Kidney (tissue), 2 donors: Measurements from ENCODE around the gene RND2. TPM values are rescaled to one million over a fixed set of nuclear protein-coding genes. Genes with fewer than 3 reads are reported as not detected.

Source experiments
- polyA plus RNA-seq: library from polyadenylated mRNA; stranded (reverse); fragments of 350-450 nt; fragmentation: Illumina TruSeq; extraction: RNeasy Lipid Tissue Mini Kit (QIAGEN cat#74804); gene quantifications from one replicate; pipeline ENCODE4 v1.2.3, GENCODE V29; 2014; ENCODE audit warnings: low read depth, low replicate concordance; ENCODE audit not compliant: insufficient read depth
- total RNA-seq: library from RNA; stranded (reverse); fragmentation: NEBNext Ultra II Directional; extraction: Animal tissue kit (Norgen Biotek cat#: 25700); gene quantifications from one replicate; pipeline ENCODE4 v1.2.1, GENCODE V29; 2021
- donor health status: DM: yes; HTN: yes; CAD: no.

Gene RND2
- total and polyA plus RNA-seq, 2 donors from 2014 or later = 0.63 to 2.3 TPM

Other genes starting within 250 kb of the RND2 start
- gene WNK4, start 244.6 kb upstream of the RND2 start, total RNA-seq = 14.9 TPM
- 26.4 TPM for gene WNK4, start 244.6 kb upstream of the RND2 start, polyA plus RNA-seq
- gene COA3, start 226.5 kb upstream of the RND2 start, total RNA-seq = 144 TPM
- gene COA3, start 226.5 kb upstream of the RND2 start, polyA plus RNA-seq = 656 TPM
- 0.60 TPM for gene CNTD1, start 226.4 kb upstream of the RND2 start, total RNA-seq
- gene CNTD1, start 226.4 kb upstream of the RND2 start, polyA plus RNA-seq = 0.95 TPM
- gene BECN1, start 200.9 kb upstream of the RND2 start, total RNA-seq = 95.1 TPM
- gene BECN1, start 200.9 kb upstream of the RND2 start, polyA plus RNA-seq = 65.9 TPM
- 115 TPM for gene PSME3, start 191.8 kb upstream of the RND2 start, total RNA-seq
- gene PSME3, start 191.8 kb upstream of the RND2 start, polyA plus RNA-seq = 60.3 TPM
- gene AOC2, start 180.7 kb upstream of the RND2 start, total RNA-seq = 1.2 TPM
- gene AOC2, start 180.7 kb upstream of the RND2 start, polyA plus RNA-seq = 0.58 TPM
- 40.6 TPM for gene AOC3, start 174.0 kb upstream of the RND2 start, total RNA-seq
- gene AOC3, start 174.0 kb upstream of the RND2 start, polyA plus RNA-seq = 15.1 TPM
- gene G6PC1, start 124.4 kb upstream of the RND2 start, total RNA-seq = 0.16 TPM
- gene G6PC1, start 124.4 kb upstream of the RND2 start, polyA plus RNA-seq = 10.5 TPM
- gene AARSD1, start 60.8 kb upstream of the RND2 start, total RNA-seq = 35.8 TPM
- 45.6 TPM for gene AARSD1, start 60.8 kb upstream of the RND2 start, polyA plus RNA-seq
- 0.85 TPM for gene PTGES3L, start 45.2 kb upstream of the RND2 start, total RNA-seq
- gene PTGES3L, start 45.2 kb upstream of the RND2 start, polyA plus RNA-seq = 1.2 TPM
- gene RUNDC1, start 44.7 kb upstream of the RND2 start, total RNA-seq = 19.5 TPM
- 10.1 TPM for gene RUNDC1, start 44.7 kb upstream of the RND2 start, polyA plus RNA-seq
- gene RPL27, start 26.8 kb upstream of the RND2 start, total RNA-seq = 759 TPM
- gene RPL27, start 26.8 kb upstream of the RND2 start, polyA plus RNA-seq = 1,823 TPM
- 41.4 TPM for gene IFI35, start 18.4 kb upstream of the RND2 start, total RNA-seq
- 58.6 TPM for gene IFI35, start 18.4 kb upstream of the RND2 start, polyA plus RNA-seq
- 133 TPM for gene VAT1, start 2.8 kb upstream of the RND2 start, total RNA-seq
- gene VAT1, start 2.8 kb upstream of the RND2 start, polyA plus RNA-seq = 119 TPM
- gene BRCA1, start 100.1 kb downstream of the RND2 start, total RNA-seq = 5.1 TPM
- gene BRCA1, start 100.1 kb downstream of the RND2 start, polyA plus RNA-seq = 1.4 TPM
- 88.9 TPM for gene NBR1, start 146.0 kb downstream of the RND2 start, total RNA-seq
- gene NBR1, start 146.0 kb downstream of the RND2 start, polyA plus RNA-seq = 50.4 TPM
- gene TMEM106A, start 186.6 kb downstream of the RND2 start, total RNA-seq = 18.1 TPM
- gene TMEM106A, start 186.6 kb downstream of the RND2 start, polyA plus RNA-seq = 15.7 TPM
- gene CCDC200, start 203.4 kb downstream of the RND2 start, total RNA-seq = not detected
- gene CCDC200, start 203.4 kb downstream of the RND2 start, polyA plus RNA-seq = not detected
- 9,871 TPM for gene RNU2-1, start 208.7 kb downstream of the RND2 start, total RNA-seq
- gene RNU2-1, start 208.7 kb downstream of the RND2 start, polyA plus RNA-seq = not detected